Neural crest cell (in vitro differentiated cells): ENCODE data around the gene NTN1. TPM values are rescaled to one million over a fixed set of nuclear protein-coding genes. Genes with fewer than 3 reads are reported as not detected.

ENCODE experiments used
- DNase-seq: peaks from one replicate; pipeline ENCODE4 v3.0.0; 2021; ENCODE audit warnings: low read depth, mixed read lengths, low spot score
- H3K27ac Mint-ChIP-seq: one replicate; pipeline ENCODE4 v1.8.0; 2021; ENCODE audit warnings: mild to moderate bottlenecking, mixed read lengths; ENCODE audit not compliant: unreplicated experiment
- H3K27me3 Mint-ChIP-seq: 2 replicates; pipeline ENCODE4 v1.8.0; 2021; ENCODE audit warnings: low read depth, mild to moderate bottlenecking, mixed read lengths
- H3K36me3 Mint-ChIP-seq: 2 replicates; pipeline ENCODE4 v1.8.0; 2021; ENCODE audit warnings: low read depth, mild to moderate bottlenecking, mixed read lengths
- H3K4me1 Mint-ChIP-seq: 2 replicates; pipeline ENCODE4 v1.8.0; 2021; ENCODE audit warnings: mixed read lengths
- H3K4me3 Mint-ChIP-seq: one replicate; pipeline ENCODE4 v1.8.0; 2021; ENCODE audit warnings: mild to moderate bottlenecking, mixed read lengths
- H3K9me3 Mint-ChIP-seq: 2 replicates; pipeline ENCODE4 v1.8.0; 2021; ENCODE audit warnings: mixed read lengths
- CTCF ChIP-seq: fragments of 200-600 bp; sonication (generic); conservative IDR thresholded peaks from 2 replicates; pipeline ENCODE4 v1.5.0; 2021; ENCODE audit warnings: antibody characterized with exemption, mild to moderate bottlenecking
- total RNA-seq: library from RNA; stranded (reverse); gene quantifications from 2 replicates; pipeline ENCODE4 v1.2.1, GENCODE V29; 2021

Gene NTN1
- total RNA-seq, 1 donor from 2014 or later, result 10.1 TPM

GRCh38 chr17:9272501-9273200, 251.3 kb downstream of the NTN1 start:
- Mint-ChIP-seq H3K27me3 (no peaks in the 10 kb centered on the region), H3K36me3 (no peaks in the 10 kb centered on the region), H3K27ac (peak overlapping the region; percentile 95), H3K4me1 (peaks cover 42% of the 10 kb centered on the region), H3K4me3 (peak overlapping the region; percentile 58), H3K9me3 (peaks cover 2% of the 10 kb centered on the region)
- no peak for TF ChIP-seq CTCF
- no peak for DNase-seq

GRCh38 chr17:9273428-9274391, 252.4 kb downstream of the NTN1 start:
- DNase-seq, result no peak
- Mint-ChIP-seq H3K9me3 (peaks cover 2% of the 10 kb centered on the region), H3K27me3 (no peaks in the 10 kb centered on the region), H3K27ac (no peak overlapping the region), H3K4me1 (peaks cover 33% of the 10 kb centered on the region), H3K4me3 (no peak overlapping the region), H3K36me3 (no peaks in the 10 kb centered on the region)
- no peak for TF ChIP-seq CTCF

GRCh38 chr17:9274973-9275372, 253.7 kb downstream of the NTN1 start:
- Mint-ChIP-seq H3K27me3 (no peaks in the 10 kb centered on the region), H3K4me1 (peaks cover 29% of the 10 kb centered on the region), H3K36me3 (no peaks in the 10 kb centered on the region), H3K9me3 (peaks cover 2% of the 10 kb centered on the region), H3K4me3 (no peak overlapping the region), H3K27ac (no peak overlapping the region)
- no peak for DNase-seq
- no peak for TF ChIP-seq CTCF

- no peak for DNase-seq
- Mint-ChIP-seq H3K4me3 (no peak overlapping the region), H3K36me3 (no peaks in the 10 kb centered on the region), H3K4me1 (peaks cover 3% of the 10 kb centered on the region), H3K9me3 (no peaks in the 10 kb centered on the region), H3K27me3 (no peaks in the 10 kb centered on the region), H3K27ac (no peak overlapping the region)
- TF ChIP-seq CTCF, result no peak
Measured at GRCh38 chr17:9279893-9280292, 258.6 kb downstream of the NTN1 start.

GRCh38 chr17:9283909-9284308, 262.6 kb downstream of the NTN1 start:
- no peak overlapping the region for H3K4me3 Mint-ChIP-seq
- no peak for DNase-seq
- H3K9me3 Mint-ChIP-seq, result no peaks in the 10 kb centered on the region
- no peaks in the 10 kb centered on the region for H3K36me3 Mint-ChIP-seq
- no peak overlapping the region for H3K27ac Mint-ChIP-seq
- TF ChIP-seq CTCF, result no peak
- peaks cover 23% of the 10 kb centered on the region for H3K4me1 Mint-ChIP-seq
- no peaks in the 10 kb centered on the region for H3K27me3 Mint-ChIP-seq
